SU-DHL-6 (cell line): Measurements from ENCODE around the gene NPPA.

Source experiments
- H2AFZ ChIP-seq: fragments of 200-600 bp; sonication (generic); 2 replicates; pipeline ENCODE4 v1.6.1; 2014; ENCODE audit warnings: low read depth, mild to moderate bottlenecking, moderate library complexity, mixed read lengths, antibody characterized with exemption, low read length; ENCODE audit not compliant: severe bottlenecking
- H3F3A ChIP-seq: fragments of 200-600 bp; shearing (Covaris generic); 2 replicates; pipeline ENCODE4 v1.6.0; 2016; ENCODE audit warnings: antibody characterized with exemption, mild to moderate bottlenecking; ENCODE audit not compliant: insufficient read depth
- H3K27ac ChIP-seq: fragments of 200-600 bp; sonication (generic); 2 replicates; pipeline ENCODE4 v1.5.1; 2016; ENCODE audit warnings: low read depth, mild to moderate bottlenecking, low read length, moderate library complexity, mixed read lengths
- H3K27me3 ChIP-seq: fragments of 200-600 bp; sonication (generic), shearing (Covaris generic); 2 replicates; pipeline ENCODE4 v1.6.0; 2014; ENCODE audit warnings: mild to moderate bottlenecking, low read length
- H3K36me3 ChIP-seq: fragments of 200-600 bp; sonication (generic); 2 replicates; pipeline ENCODE4 v1.6.1; 2014; ENCODE audit warnings: mild to moderate bottlenecking, low read length, mixed read lengths
- H3K4me2 ChIP-seq: fragments of 300-600, 200-600 bp; shearing (Covaris generic), sonication (generic); 2 replicates; pipeline ENCODE4 v1.6.0; 2014; ENCODE audit warnings: low read length, low read depth, mild to moderate bottlenecking; ENCODE audit not compliant: poor library complexity, severe bottlenecking
- H3K4me3 ChIP-seq: fragments of 200-600 bp; sonication (generic); 2 replicates; pipeline ENCODE4 v1.5.1; 2014; ENCODE audit warnings: antibody characterized with exemption, low read length, mild to moderate bottlenecking, mixed read lengths; ENCODE audit not compliant: insufficient read depth, poor library complexity, severe bottlenecking
- H3K79me2 ChIP-seq: fragments of 200-600 bp; sonication (generic); 2 replicates; pipeline ENCODE4 v1.6.1; 2014; ENCODE audit warnings: mild to moderate bottlenecking, low read length, moderate library complexity; ENCODE audit not compliant: insufficient read depth
- H3K9ac ChIP-seq: fragments of 200-600 bp; sonication (generic); 2 replicates; pipeline ENCODE4 v1.7.0; 2014; ENCODE audit warnings: mild to moderate bottlenecking, low read length
- H3K9me2 ChIP-seq: fragments of 200-600 bp; sonication (generic); replicated peaks from 2 replicates; pipeline ENCODE4 v1.6.1; 2014; ENCODE audit warnings: low read length; ENCODE audit not compliant: insufficient read depth
- H3K9me3 ChIP-seq: fragments of 200-600 bp; sonication (generic); 2 replicates; pipeline ENCODE4 v1.6.1; 2014; ENCODE audit warnings: low read length, mixed read lengths; ENCODE audit not compliant: insufficient read depth
- H4K20me1 ChIP-seq: fragments of 200-600 bp; sonication (generic); 2 replicates; pipeline ENCODE4 v1.6.1; 2014; ENCODE audit warnings: low read depth, mild to moderate bottlenecking, antibody characterized with exemption, low read length, moderate library complexity, mixed read lengths
- CTCF ChIP-seq: fragments of 200-600 bp; sonication (generic); IDR thresholded peaks from one replicate; pipeline ENCODE4 v1.5.1; 2017; ENCODE audit warnings: antibody characterized with exemption, mild to moderate bottlenecking, low read length, moderate library complexity; ENCODE audit not compliant: insufficient read depth, poor library complexity, severe bottlenecking
- EZH2phosphoT487 ChIP-seq: fragments of 200-600 bp; sonication (generic), shearing (Covaris generic); conservative IDR thresholded peaks from 2 replicates; pipeline ENCODE4 v1.6.1; 2018; ENCODE audit warnings: mild to moderate bottlenecking, antibody characterized with exemption, low read length, moderate library complexity, mixed read lengths

NPPA gene

GRCh38 chr1:11869104-11869503, 21.5 kb upstream of the NPPA start:
- Histone ChIP-seq H3K9ac (no peak overlapping the region), H3F3A (no peaks in the 10 kb centered on the region), H3K27ac (no peak overlapping the region), H3K27me3 (no peaks in the 10 kb centered on the region), H3K4me2 (no peak overlapping the region), H2AFZ (no peak overlapping the region), H3K79me2 (no peaks in the 10 kb centered on the region), H3K36me3 (no peaks in the 10 kb centered on the region), H4K20me1 (no peaks in the 10 kb centered on the region), H3K4me3 (no peak overlapping the region), H3K9me3 (no peaks in the 10 kb centered on the region), H3K9me2 (no peaks in the 10 kb centered on the region)
- no peak for TF ChIP-seq CTCF
- TF ChIP-seq EZH2phosphoT487: no peak

DNA sequence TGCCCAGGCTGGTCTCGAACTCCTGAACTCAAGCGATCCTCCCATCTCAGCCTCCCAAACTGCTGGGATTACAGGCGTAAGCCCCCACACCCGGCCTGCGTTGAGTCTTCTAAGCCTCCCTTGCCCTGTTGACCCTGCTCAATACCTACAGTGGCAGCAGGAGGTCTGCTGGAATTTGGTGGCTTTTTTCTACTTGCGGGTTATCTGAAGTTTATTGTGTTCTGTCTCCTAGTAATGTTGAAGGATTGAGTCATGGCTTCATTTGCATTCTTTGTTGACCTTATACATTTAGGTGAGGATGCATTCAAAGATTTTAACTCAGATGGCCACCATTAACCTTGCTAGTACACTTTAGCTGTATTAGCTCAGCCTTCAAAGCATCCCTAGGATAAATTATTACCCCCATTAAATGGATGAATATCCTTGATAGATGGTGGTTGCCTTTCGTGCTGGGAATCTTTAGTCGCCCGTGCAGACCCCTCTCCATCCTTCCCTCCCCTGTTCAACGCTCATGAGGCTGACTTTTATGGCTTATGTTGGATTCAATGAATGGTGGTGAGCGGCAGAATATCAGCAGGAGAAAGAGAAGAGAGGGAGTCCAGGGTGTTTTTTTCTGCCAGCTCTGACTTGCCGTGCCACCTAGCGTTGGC, 20.9 kb upstream of the NPPA start:
- TF ChIP-seq EZH2phosphoT487 (no peak), CTCF (no peak)
- Histone ChIP-seq H3K4me2 (no peak overlapping the region), H4K20me1 (no peaks in the 10 kb centered on the region), H3K27ac (no peak overlapping the region), H3K9ac (no peak overlapping the region), H3K79me2 (no peaks in the 10 kb centered on the region), H3K9me3 (no peaks in the 10 kb centered on the region), H2AFZ (no peak overlapping the region), H3F3A (no peaks in the 10 kb centered on the region), H3K36me3 (no peaks in the 10 kb centered on the region), H3K27me3 (no peaks in the 10 kb centered on the region), H3K9me2 (no peaks in the 10 kb centered on the region), H3K4me3 (no peak overlapping the region)

GRCh38 chr1:11862890-11863289, 15.3 kb upstream of the NPPA start:
- Histone ChIP-seq H3K9me3 (no peaks in the 10 kb centered on the region), H4K20me1 (no peaks in the 10 kb centered on the region), H3K36me3 (no peaks in the 10 kb centered on the region), H3K79me2 (no peaks in the 10 kb centered on the region), H3K27ac (no peak overlapping the region), H3K9me2 (no peaks in the 10 kb centered on the region), H3F3A (no peaks in the 10 kb centered on the region), H3K27me3 (no peaks in the 10 kb centered on the region), H3K4me2 (no peak overlapping the region), H3K4me3 (no peak overlapping the region), H3K9ac (no peak overlapping the region), H2AFZ (no peak overlapping the region)
- TF ChIP-seq CTCF: no peak
- no peak for TF ChIP-seq EZH2phosphoT487
